ENCODE measurements around the gene DPP7. TPM values are rescaled to one million over a fixed set of nuclear protein-coding genes. Genes with fewer than 3 reads are reported as not detected.

The DPP7 gene
- 10 to 100 TPM; 43.2 to 75.3 (median 67.5) TPM for total RNA-seq
- polyA plus RNA-seq, result 10 to 100 TPM; 34.8 to 67.7 (median 61.3) TPM
- long read RNA-seq, donor 1, transcript DPP7-201 (13 exons, 1,590 nt), result major isoform, 58 of 92 reads
- long read RNA-seq, donor 1, partial matches to known transcripts, result 9 of 92 reads
- long read RNA-seq, donor 1, other reads (novel, unspliced or antisense), result 21 of 92 reads
- long read RNA-seq, donor 2, transcript DPP7-201 (13 exons, 1,590 nt), result major isoform, 35 of 119 reads
- long read RNA-seq, donor 2, partial matches to known transcripts, result 21 of 119 reads
- long read RNA-seq, donor 2, other reads (novel, unspliced or antisense), result 60 of 119 reads

- ATAC-seq (peak; percentile 83 to 95 (median 92)), DNase-seq (peak; percentile 77 to 87)
- Histone ChIP-seq H3K27ac (peak within 1 kb of the TSS; percentile 49), H3K4me1 (peaks cover 5% of the 10 kb centered on the region), H3K36me3 (ENCODE audit: insufficient read depth in 1 of 2, low read depth in 1 of 2) (peaks cover 0 to 30% of the 10 kb centered on the region in 2 donors), H3K27me3 (ENCODE audit: insufficient read depth in 3 of 3, low read length in 2 of 3) (no peaks in the 10 kb centered on the region), H3K9me3 (no peaks in the 10 kb centered on the region), H3K4me3 (peak within 1 kb of the TSS; percentile 81)
- TF ChIP-seq, protein P1, sequence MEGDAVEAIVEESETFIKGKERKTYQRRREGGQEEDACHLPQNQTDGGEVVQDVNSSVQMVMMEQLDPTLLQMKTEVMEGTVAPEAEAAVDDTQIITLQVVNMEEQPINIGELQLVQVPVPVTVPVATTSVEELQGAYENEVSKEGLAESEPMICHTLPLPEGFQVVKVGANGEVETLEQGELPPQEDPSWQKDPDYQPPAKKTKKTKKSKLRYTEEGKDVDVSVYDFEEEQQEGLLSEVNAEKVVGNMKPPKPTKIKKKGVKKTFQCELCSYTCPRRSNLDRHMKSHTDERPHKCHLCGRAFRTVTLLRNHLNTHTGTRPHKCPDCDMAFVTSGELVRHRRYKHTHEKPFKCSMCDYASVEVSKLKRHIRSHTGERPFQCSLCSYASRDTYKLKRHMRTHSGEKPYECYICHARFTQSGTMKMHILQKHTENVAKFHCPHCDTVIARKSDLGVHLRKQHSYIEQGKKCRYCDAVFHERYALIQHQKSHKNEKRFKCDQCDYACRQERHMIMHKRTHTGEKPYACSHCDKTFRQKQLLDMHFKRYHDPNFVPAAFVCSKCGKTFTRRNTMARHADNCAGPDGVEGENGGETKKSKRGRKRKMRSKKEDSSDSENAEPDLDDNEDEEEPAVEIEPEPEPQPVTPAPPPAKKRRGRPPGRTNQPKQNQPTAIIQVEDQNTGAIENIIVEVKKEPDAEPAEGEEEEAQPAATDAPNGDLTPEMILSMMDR (IDR thresholded peaks at IDR 0.05), result no peak
- intact Hi-C loops (cut with DNase I), result no loop called here
- 3 to 8% (median 4%) methylated on average over 47 to 70 of the region's 70 CpGs for WGBS, 3 donors
Measured at GRCh38 chr9:137114613-137115393, at the start of gene DPP7. Gene DPP7 (minus strand): TSS chr9:137114733. CDS start chr9:137114713, 20 bp downstream.

DNA sequence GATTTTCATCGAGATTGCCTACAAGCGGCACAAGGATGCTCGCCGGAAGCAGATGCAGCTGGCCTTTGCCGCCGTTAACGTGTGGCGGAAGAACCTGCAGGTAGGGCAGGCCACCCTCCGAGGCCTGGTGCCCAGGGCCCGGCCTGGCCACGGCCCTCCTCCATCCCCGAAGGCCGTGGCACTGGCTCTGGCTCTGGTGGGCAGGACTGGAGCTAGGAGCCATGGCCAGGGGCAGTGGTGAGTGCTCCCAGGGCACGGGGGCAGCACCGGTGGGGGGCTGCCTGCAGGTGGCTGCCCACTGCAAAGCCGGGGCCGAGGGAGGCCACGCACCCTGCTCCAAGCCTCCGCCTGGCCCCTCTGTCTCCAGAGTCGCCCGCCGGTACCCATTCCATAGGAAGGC is 49.3 kb upstream of the DPP7 start:
- Histone ChIP-seq H3K4me3 (no peak overlapping the region), H3K27me3 (ENCODE audit: insufficient read depth in 3 of 3, low read length in 2 of 3) (peaks cover 0 to 96% (median 61%) of the 10 kb centered on the region in 3 donors), H3K27ac (no peak overlapping the region), H3K9me3 (no peaks in the 10 kb centered on the region), H3K36me3 (ENCODE audit: insufficient read depth in 1 of 2, low read depth in 1 of 2) (no peaks in the 10 kb centered on the region), H3K4me1 (peaks cover 17% of the 10 kb centered on the region)
- DNase-seq (no peak), ATAC-seq (no peak)
- intact Hi-C loops (cut with DNase I), result no loop called here
- WGBS, 3 donors, result 78 to 79% (median 78%) methylated on average over 18 to 22 of the region's 22 CpGs
- TF ChIP-seq, protein P1 (IDR thresholded peaks at IDR 0.05), result no peak

- peaks cover 14% of the 10 kb centered on the region for H3K4me1 ChIP-seq
Measured at GRCh38 chr9:137163365-137163715, 48.8 kb upstream of the DPP7 start.

DNA sequence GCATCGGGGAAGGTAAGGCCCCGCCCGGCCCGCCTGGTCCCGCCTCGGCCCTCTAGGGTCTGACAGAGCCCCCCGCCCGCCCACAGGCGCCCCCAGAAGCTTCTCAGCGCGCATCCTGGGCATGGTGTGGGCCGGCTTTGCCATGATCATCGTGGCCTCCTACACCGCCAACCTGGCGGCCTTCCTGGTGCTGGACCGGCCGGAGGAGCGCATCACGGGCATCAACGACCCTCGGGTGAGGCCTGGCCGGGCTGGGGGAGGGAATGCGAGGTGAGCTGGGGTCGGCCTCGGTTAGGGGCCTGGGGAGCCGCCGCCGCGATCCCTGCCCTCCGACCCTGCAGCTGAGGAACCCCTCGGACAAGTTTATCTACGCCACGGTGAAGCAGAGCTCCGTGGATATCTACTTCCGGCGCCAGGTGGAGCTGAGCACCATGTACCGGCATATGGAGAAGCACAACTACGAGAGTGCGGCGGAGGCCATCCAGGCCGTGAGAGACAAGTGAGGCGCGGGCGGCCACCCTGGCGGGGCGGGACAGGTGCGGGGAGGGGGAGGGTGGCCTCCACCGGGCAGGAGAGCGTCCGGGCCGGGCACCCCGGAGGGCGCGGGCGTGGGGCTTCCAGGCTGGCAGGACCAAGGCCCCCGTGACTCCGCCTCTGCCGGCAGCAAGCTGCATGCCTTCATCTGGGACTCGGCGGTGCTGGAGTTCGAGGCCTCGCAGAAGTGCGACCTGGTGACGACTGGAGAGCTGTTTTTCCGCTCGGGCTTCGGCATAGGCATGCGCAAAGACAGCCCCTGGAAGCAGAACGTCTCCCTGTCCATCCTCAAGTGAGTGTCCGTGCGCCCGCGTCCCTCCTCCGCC is 48.2 kb upstream of the DPP7 start:
- TF ChIP-seq, protein P1 (IDR thresholded peaks at IDR 0.05), result peak; percentile 25
- ATAC-seq (peak; percentile 20 to 82 (median 74)), DNase-seq (no peak)
- H3K4me1 ChIP-seq, result peaks cover 8% of the 10 kb centered on the region
- H3K27ac ChIP-seq, result no peak overlapping the region
- H3K27me3 ChIP-seq (ENCODE audit: insufficient read depth in 3 of 3, low read length in 2 of 3), result peaks cover 0 to 96% (median 55%) of the 10 kb centered on the region in 3 donors
- H3K9me3 ChIP-seq, result no peaks in the 10 kb centered on the region
- 4 to 5% (median 4%) methylated on average over 64 to 74 of the region's 74 CpGs for WGBS, 3 donors
- intact Hi-C loops (cut with DNase I), result no loop called here
- peak overlapping the region; percentile 45 for H3K4me3 ChIP-seq
- no peaks in the 10 kb centered on the region for H3K36me3 ChIP-seq (ENCODE audit: insufficient read depth in 1 of 2, low read depth in 1 of 2)

More at GRCh38 chr9:137163365-137163715, 48.8 kb upstream of the DPP7 start:
- Histone ChIP-seq H3K27me3 (ENCODE audit: insufficient read depth in 3 of 3, low read length in 2 of 3) (peaks cover 0 to 96% (median 60%) of the 10 kb centered on the region in 3 donors), H3K27ac (no peak overlapping the region), H3K4me3 (peak overlapping the region; percentile 45), H3K9me3 (no peaks in the 10 kb centered on the region), H3K36me3 (ENCODE audit: insufficient read depth in 1 of 2, low read depth in 1 of 2) (no peaks in the 10 kb centered on the region)
- intact Hi-C loops (cut with DNase I), result no loop called here
- WGBS, 3 donors, result 23 to 28% (median 28%) methylated on average over 24 to 26 of the region's 26 CpGs
- DNase-seq, result no peak
- TF ChIP-seq, protein P1 (IDR thresholded peaks at IDR 0.05), result no peak
- ATAC-seq, result no peak
